Bronchial epithelial cell (primary cell): Measurements from ENCODE around the gene EPB41. TPM values are rescaled to one million over a fixed set of nuclear protein-coding genes. Genes with fewer than 3 reads are reported as not detected.

ENCODE experiments used
- DNase-seq: peaks from one replicate; pipeline ENCODE4 v3.0.0-alpha.2; 2010; ENCODE audit warnings: low read depth
- FAIRE-seq: peaks from 2 replicates; lab custom pipeline; 2011; peaks lifted over from hg19 to GRCh38; lab: Jason Lieb, UNC
- H3K27me3 ChIP-seq: 2 replicates; pipeline ENCODE4 v1.5.1; 2011; ENCODE audit warnings: low read length; ENCODE audit not compliant: control insufficient read depth, insufficient read depth
- H3K36me3 ChIP-seq: 2 replicates; pipeline ENCODE4 v1.5.1; 2011; ENCODE audit warnings: low read length; ENCODE audit not compliant: control insufficient read depth, insufficient read depth
- H3K4me3 ChIP-seq: 2 replicates; pipeline ENCODE4 v1.5.1; 2011; ENCODE audit warnings: mild to moderate bottlenecking, low read depth, low read length, control low read depth
- CTCF ChIP-seq: IDR thresholded peaks from 2 replicates; pipeline ENCODE4 v1.5.1; 2011; ENCODE audit warnings: mild to moderate bottlenecking, moderate library complexity, low read length, control low read depth, inconsistent platforms; ENCODE audit not compliant: insufficient read depth, severe bottlenecking
- total RNA-seq: library from RNA; depleted of rRNA; stranded (reverse); fragments of >200 nt; gene quantifications from 2 replicates; pipeline ENCODE4 v1.2.1, GENCODE V29; 2014

The EPB41 gene
- total RNA-seq, 1 donor from 2014 or later: 21.6 TPM

GRCh38 chr1:28900562-28900961 lies 13.8 kb upstream of the EPB41 start:
- Histone ChIP-seq H3K36me3 (peaks cover 1% of the 10 kb centered on the region), H3K27me3 (no peaks in the 10 kb centered on the region), H3K4me3 (no peak overlapping the region)
- no peak for TF ChIP-seq CTCF
- FAIRE-seq (no peak), DNase-seq (no peak)

GRCh38 chr1:28902738-28903137 lies 11.6 kb upstream of the EPB41 start:
- DNase-seq: no peak
- Histone ChIP-seq H3K36me3 (peaks cover 1% of the 10 kb centered on the region), H3K4me3 (no peak overlapping the region), H3K27me3 (no peaks in the 10 kb centered on the region)
- FAIRE-seq: no peak
- no peak for TF ChIP-seq CTCF

GRCh38 chr1:28905921-28906666 lies 8.3 kb upstream of the EPB41 start:
- Histone ChIP-seq H3K4me3 (no peak overlapping the region), H3K36me3 (no peaks in the 10 kb centered on the region), H3K27me3 (no peaks in the 10 kb centered on the region)
- DNase-seq (no peak), FAIRE-seq (no peak)
- no peak for TF ChIP-seq CTCF

DNA sequence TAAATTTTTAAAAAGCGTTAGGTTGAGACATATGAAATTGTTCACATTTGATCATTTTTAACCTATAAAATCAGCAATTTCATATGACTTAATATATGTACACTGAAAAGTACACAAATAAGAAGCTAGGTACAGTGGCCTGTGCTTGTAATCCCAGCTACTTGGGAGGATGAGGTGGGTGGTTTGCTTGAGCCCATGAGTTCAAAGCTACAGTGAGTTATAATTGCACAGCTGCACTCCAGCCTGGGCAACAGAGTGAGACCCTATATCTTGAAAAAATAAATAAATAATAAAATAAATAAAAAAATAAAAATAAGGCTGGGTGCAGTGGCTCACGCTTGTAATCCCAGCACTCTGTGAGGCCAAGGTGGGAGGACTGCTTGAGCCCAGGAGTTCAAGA lies 5.2 kb upstream of the EPB41 start:
- DNase-seq: no peak
- no peak for TF ChIP-seq CTCF

GRCh38 chr1:28910379-28911115 lies 3.8 kb upstream of the EPB41 start:
- DNase-seq (no peak), FAIRE-seq (no peak)
- Histone ChIP-seq H3K4me3 (no peak overlapping the region), H3K36me3 (no peaks in the 10 kb centered on the region), H3K27me3 (no peaks in the 10 kb centered on the region)
- TF ChIP-seq CTCF: no peak

More for the DNA sequence above, 5.2 kb upstream of the EPB41 start:
- Histone ChIP-seq H3K27me3 (no peaks in the 10 kb centered on the region), H3K4me3 (no peak overlapping the region), H3K36me3 (no peaks in the 10 kb centered on the region)
- no peak for FAIRE-seq
